GM18526 (cell line): Measurements from ENCODE around the gene DLGAP4.

Source experiments
- POLR2A ChIP-seq: IDR thresholded peaks from 3 replicates; pipeline ENCODE4 v1.6.1; 2011; ENCODE audit not compliant: insufficient read length; ENCODE audit errors: extremely low read depth

The DLGAP4 gene

DNA sequence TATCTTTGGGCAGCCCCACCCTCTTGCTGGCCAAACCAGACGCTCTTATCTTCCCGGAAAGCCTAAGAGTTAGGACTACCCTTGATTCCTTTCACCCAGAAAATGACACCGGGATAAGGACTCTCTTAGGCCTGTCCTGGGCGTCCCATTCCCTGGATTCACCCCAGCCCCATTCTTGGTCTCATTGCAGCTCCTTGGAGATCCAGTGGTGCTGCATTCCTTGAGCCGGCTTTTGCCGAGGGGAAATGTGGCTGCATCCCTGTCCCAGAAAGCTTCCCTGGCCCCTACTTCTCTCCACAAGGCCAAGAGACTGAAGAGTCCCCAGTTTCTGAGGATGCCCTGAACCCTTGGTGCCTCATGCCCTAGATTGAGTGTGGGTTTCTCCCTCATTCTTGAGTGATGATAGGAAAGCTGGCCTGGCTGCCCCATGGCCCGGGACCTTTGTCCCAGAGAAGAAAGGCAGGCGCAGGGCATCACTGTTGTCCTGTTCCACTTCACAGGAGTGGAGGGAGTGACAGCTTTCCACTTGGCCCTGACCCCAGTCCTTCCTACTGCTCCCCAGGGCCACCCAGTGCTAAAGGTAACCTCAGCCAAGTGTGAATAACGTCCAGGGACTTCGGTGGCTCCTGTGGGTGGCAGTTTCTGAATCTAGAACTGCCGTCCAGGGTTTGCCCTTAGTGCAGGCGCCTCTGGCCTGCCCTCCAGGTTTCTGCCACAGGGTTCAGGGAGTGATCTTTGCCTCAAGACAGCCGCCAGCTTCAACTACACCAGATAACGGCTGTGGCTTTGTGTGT is 192.4 kb downstream of the DLGAP4 start:
- no peak for TF ChIP-seq POLR2A

DNA sequence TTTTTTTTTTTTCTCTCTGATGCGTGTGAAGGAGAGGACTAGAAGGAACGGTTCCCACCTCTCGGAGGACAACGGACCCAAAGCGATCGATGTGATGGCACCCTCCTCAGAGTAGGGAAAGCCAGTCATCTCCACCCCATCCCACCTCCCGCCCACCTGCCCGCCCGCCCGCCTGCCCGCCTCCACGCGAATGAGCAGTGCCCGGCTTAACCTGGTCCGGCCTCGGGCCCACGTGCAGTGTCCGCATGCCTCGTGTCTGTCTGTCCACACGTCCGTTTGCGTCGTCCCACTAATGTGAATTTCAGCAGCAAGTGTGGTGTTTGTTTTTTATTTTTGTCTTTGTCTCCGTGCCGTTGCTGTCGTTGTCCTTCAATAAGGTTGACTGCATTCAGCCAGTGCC is 193.1 kb downstream of the DLGAP4 start:
- TF ChIP-seq POLR2A = no peak

DNA sequence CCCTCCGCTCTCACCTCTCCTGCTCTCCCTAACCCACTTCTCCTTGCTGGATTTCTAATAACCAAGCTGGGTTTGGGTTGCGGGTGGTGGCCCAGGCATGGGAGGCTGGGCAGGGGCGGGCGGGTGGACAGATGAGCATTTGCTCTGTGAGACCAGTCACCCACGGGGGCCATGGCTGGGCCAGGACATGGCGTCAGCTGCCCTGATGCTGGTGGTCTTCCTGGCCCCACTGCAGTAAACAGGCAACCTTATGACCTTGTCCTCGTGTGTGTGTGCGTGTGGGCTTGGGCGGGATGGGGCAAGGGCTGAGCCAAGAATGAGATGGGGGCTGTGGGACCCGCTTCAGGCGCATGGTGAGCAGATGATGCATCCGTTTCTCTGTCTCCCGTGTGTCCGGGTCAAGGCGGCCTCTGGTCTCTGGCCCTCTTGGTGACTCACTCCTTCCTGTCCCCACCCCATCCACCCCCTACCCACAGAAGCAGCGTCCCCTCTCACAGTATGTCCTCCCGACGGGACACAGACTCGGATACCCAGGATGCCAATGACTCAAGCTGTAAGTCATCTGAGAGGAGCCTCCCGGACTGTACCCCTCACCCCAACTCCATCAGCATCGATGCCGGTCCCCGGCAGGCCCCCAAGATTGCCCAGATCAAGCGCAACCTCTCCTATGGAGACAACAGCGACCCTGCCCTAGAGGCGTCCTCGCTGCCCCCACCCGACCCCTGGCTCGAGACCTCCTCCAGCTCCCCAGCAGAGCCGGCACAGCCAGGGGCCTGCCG is 193.8 kb downstream of the DLGAP4 start:
- TF ChIP-seq POLR2A = no peak

DNA sequence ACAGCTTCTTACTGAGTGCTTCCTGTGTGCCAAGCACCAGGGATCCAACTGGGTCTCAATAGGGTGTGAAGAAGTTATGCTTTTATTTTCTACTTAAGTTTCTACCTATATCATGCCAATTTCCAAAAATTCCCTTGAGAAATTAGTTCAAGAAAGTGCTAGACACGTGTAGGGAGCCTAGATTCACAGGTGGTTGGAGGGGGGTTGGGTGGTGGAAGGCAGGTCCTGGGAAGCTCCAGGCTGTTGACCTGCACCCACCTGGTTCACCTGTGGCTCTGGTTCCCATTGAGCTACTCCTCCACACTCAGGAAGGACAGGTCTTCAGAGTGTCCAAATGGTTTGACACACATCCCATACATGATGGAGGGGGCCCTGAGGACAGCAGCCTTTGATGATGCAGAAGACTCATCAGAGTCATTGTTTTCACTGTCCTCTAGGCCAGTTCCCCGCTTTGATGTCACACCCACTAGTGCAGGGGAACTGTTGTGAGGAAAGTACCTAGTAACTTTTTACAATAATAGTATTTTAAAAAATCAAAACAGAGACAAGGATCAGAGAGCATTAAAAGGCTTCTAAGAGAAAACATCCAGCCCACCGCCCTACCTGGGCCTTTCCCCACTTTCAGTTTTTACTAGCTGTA is 195.3 kb downstream of the DLGAP4 start:
- no peak for TF ChIP-seq POLR2A

DNA sequence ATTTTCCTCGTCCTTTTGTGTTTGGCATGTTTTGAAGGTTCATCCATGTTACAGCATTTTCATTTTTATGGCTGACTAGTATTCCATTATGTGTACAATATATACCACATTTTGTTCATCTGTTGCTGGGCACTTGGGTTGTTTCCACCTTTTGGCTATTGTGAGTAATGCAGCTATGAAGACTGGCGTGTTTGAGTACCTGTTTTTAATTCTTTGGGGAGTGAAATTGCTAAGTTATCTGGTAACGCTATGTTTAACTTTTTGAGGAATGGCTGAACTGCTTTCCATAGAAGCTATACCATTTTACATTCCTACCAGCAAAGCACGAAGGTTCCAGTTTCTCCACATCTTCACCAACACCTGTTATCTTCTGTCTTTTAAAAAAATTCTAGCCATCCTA is 198.2 kb downstream of the DLGAP4 start:
- no peak for TF ChIP-seq POLR2A

DNA sequence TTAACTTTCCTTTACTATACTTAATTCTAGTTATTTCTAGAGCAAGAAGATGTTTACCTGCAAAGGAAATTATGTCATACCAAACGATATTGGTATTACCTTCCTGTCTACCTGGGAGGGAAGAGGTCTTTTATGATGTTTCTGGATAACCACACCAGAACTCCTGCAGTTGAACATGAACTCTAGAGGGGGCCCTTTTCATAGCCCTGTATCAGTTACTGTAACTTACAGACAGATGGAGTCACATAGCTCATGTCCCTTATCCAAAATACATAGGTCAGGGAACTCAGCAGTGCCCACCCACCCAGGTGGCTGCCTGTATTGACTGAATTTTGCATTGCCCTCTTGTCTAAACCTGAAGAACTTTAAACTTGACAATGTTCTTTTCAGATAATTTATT is 200.1 kb downstream of the DLGAP4 start:
- no peak for TF ChIP-seq POLR2A

DNA sequence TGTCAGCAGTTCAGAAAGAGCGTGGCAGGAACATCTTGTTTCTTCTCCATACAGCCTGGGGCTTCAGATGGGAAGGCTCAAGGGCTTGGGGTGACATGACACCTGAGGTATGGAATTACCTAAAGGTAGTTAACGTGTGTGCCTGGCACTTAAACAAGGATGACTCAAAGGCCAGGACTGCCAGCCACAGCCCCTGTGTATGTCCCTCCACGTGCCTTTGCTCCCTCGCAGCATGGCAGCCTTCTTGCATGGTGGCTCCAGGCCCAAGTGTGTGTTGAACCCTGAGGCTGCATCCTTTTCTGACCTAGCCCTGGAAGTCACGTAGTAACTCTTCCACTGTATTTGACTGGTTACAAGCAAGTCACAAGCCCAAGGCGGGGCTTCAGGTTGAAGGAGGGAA is 201.6 kb downstream of the DLGAP4 start:
- no peak for TF ChIP-seq POLR2A

DNA sequence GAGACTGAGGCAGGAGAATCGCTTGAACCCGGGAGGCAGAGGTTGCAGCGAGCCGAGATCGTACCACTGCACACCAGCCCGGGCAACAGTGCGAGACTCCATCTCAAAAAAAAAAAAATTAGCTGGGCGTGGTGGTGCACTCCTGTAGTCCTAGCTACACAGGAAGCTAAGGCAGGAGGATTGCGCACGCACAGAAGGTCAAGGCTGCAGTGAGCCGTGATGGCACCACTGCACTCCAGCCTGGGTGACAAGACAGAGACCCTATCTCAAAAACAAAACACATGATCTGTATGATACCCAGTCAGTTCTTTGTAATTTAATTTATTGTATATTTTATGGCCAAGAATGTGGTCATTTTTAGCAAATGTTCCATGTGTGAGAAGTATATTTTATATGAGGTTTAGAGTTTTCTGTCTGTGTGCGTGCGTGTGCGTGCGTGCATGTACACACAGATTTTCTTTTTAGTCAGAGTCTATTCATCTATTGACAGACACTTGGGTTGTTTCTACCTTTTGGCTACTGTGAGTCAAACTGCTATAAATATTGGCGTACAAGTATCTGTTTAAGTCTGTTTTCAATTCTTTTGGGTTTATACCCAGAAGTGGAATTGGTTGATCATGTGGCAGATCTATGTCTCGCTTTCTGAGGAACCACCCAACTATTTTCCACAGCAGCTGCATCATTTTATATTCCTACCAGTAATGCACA is 213.0 kb downstream of the DLGAP4 start:
- no peak for TF ChIP-seq POLR2A

DNA sequence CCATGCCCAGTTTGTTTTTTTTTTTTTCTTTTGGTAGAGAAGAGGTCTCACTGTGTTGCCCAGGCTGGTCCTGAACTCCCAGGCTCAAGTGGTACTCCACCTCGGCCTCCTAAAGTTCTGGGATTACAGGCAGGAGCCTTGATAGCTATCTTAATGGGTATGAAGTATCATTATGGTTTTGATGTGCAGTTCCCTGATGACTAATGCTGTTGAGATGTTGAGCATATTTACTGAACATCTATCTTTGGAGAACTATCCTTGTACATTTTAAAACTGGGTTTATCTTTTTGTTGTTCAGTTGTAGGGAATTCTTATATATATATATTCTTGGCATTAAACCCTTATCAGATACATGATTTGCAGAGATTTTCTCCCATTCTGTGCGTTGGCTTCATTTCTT is 213.8 kb downstream of the DLGAP4 start:
- no peak for TF ChIP-seq POLR2A

DNA sequence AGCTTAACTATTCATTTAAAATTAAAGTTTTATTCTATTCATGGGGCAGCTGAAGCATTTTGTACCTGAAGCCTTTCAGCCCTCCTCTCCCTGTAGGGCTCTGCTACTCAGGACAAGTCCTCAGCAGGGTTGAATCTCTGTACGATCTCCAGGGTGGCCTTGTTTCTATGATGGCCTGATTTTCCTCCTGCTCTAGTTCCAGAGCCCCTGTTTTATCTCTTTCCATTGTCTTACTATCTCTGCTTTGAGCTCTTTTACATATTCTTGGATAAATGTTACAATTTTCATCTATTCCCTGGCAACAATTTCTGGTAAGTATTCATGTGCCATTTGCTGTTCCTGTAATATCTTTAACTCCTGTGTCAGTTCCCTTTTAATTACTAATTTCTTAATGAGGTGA is 215.4 kb downstream of the DLGAP4 start:
- no peak for TF ChIP-seq POLR2A

DNA sequence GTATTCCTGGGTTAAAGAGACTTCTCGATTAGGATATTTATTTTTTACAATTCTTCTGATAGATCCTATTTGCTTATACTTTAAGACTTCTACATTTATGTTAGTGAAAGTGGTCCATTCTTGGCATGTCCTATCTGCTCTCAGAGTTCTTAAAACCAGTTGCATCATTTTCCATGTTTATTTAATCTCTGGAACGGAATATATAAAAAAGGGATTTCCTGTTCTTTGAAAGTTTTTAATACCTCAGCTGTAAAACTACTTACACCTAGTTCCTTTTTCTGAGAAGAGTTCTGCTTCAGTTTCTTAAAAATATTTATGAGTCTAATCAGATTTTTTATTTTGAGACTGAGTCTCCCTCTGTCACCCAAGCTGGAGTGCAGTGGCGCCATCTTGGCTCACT is 217.2 kb downstream of the DLGAP4 start:
- no peak for TF ChIP-seq POLR2A

DNA sequence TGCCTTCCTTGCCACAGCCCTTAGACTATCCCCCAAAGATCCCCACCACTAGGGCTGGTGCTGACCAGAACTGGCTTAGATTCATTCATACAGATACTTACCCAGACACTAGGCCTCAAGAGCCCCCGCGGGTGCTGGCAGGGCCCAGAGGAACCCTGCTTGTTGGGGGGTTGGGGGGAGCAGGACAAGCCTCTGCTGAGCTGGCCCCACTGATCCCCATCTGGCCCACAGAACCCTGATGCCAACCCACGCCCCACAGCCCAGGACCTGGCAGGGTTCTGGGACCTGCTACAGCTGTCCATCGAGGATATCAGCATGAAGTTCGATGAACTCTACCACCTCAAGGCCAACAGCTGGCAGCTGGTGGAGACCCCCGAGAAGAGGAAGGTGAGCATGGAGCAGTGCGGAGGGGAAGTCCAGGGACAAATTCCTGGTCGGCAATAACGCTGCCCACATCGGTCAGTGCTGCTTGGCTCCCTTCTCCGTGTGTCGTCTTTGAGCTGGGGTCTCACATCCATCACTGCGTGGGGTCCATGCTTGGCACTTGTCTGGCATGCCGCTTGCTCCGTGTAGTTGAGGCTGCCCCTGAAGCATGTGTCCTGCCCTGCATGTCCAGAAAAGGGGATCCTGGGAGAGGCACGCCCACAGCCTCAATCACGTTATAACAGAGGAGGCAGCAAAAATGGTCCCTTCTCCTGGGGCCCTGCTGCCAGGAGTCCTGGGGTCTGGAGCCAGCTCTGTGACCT is 219.7 kb downstream of the DLGAP4 start:
- no peak for TF ChIP-seq POLR2A

DNA sequence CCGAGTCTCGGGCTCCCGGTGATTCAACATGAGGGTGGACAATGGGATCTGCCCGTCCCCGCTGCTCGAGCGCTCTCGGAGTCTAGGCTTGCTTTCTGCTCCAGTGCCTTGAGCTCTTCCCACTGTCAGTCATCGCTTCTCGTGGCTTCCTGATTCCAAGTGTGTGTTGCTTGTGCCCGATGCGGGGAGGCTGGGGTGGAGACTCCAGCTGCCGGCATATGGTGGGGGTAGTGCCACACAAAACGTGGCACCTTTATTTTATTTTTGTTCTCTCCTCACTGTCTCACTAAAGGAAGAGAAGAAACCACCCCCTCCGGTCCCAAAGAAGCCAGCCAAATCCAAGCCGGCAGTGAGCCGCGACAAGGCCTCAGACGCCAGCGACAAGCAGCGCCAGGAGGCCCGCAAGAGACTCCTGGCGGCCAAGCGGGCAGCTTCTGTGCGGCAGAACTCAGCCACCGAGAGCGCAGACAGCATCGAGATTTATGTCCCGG is 220.4 kb downstream of the DLGAP4 start:
- TF ChIP-seq POLR2A = no peak

DNA sequence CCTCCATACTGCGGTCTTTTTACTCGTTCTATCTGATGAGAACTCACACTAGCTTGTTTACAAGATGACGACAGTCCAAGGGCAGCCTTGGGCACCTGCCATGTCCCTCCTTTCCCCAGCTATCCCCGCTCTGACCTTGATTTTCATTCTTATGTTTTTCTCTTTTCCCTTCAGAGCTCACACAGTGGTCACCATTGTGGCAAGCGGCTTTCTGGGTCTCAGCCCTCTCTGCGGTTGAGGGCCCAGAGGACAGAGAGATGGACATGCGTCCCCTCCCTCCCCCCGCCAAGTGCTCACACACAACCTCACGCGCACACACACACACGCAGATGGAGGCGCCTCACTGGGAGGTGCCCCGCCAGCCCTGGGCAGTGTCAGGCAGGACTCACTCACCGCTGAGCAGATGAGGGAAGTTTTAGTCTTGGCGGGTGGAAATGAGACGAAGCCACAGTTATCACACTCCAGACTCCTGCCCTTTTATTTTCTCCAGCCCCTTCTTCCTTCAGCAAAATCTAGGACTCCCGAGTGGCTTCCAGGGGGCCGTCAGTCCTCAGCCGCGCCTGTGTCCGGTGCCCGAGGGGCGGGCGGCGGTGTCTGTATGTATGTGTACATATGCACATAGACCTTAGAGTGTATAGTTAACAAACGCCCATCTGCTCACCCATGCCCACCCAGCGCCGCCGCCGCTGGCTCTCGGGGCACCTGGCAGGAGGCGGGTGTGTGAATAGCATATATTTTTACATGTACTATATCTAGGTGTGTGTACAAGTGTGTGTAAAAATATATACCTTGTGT is 221.4 kb downstream of the DLGAP4 start:
- TF ChIP-seq POLR2A = no peak
